T-cell (primary cell): ENCODE data around the gene GBA2. TPM values are rescaled to one million over a fixed set of nuclear protein-coding genes. Genes with fewer than 3 reads are reported as not detected.
A peak's percentile ranks its signal among the peaks of the same experiment; 100 is the strongest.

Source experiments
- ATAC-seq, 4 experiments: fragments of 200-7000 bp in 3 of 4; fragments of 150-1000 bp in 1 of 4; cut with Tn5 transposase; replicated peaks in 1 of 4; 1 replicate in 3 of 4; 2 replicates in 1 of 4; pipeline ENCODE4 v1.10.0; 2021; ENCODE audit warnings: moderate library complexity in 3 of 4, mild to moderate bottlenecking in 2 of 4, moderate number of reproducible peaks in 1 of 4
- CTCF ChIA-PET, 2 donors: fragments of 300-600 bp; sonication (Branson Sonifier 250); formaldehyde crosslinking; loops; one replicate each; lab custom pipeline; 2022; ENCODE audit warnings: antibody characterized with exemption in 2 of 2; lab: Charles Lee
- POLR2A ChIA-PET, 2 donors: fragments of 300-600 bp; sonication (Branson Sonifier 250); formaldehyde crosslinking; loops; one replicate each; lab custom pipeline; 2022; ENCODE audit warnings: antibody characterized with exemption in 2 of 2; lab: Charles Lee
- DNase-seq, 35 experiments: peaks; one replicate each; pipeline versions ENCODE4 v3.0.0 to v3.0.0-alpha.2; 2013 to 2023
- H3K27ac ChIP-seq: one replicate; pipeline ENCODE4 v1.5.1; 2013; ENCODE audit warnings: low read length
- H3K27me3 ChIP-seq, 2 experiments: replicated peaks in 1 of 2; 1 replicate in 1 of 2; 2 replicates in 1 of 2; pipeline versions ENCODE4 v1.6.1 to v1.7.0; 2013; ENCODE audit warnings: low read length in 1 of 2, mixed read lengths in 1 of 2; ENCODE audit not compliant: control insufficient read depth in 2 of 2, insufficient read depth in 2 of 2; ENCODE audit errors: extremely low read depth in 1 of 2
- H3K36me3 ChIP-seq, 2 donors: 1 replicate in 1 of 2; 2 replicates in 1 of 2; pipeline versions ENCODE4 v1.6.1 to v1.7.0; 2013; ENCODE audit warnings: low read length in 1 of 2; ENCODE audit not compliant: control insufficient read depth in 2 of 2, insufficient read depth in 1 of 2; ENCODE audit errors: extremely low read depth in 1 of 2
- H3K4me1 ChIP-seq, 2 experiments: 1 replicate in 1 of 2; 2 replicates in 1 of 2; pipeline versions ENCODE4 v1.6.1 to v1.7.0; 2013; ENCODE audit warnings: low read length in 2 of 2, mixed read lengths in 1 of 2; ENCODE audit not compliant: insufficient read depth in 2 of 2, control insufficient read depth in 1 of 2; ENCODE audit errors: extremely low read depth in 1 of 2
- H3K4me3 ChIP-seq, 2 donors: 1 replicate in 1 of 2; 2 replicates in 1 of 2; pipeline versions ENCODE4 v1.5.1 to v1.7.0; 2013; ENCODE audit warnings: mild to moderate bottlenecking in 2 of 2, low read length in 1 of 2, moderate library complexity in 1 of 2; ENCODE audit not compliant: control insufficient read depth in 1 of 2; ENCODE audit errors: extremely low read depth in 1 of 2
- H3K9me3 ChIP-seq: 2 replicates; pipeline ENCODE4 v1.7.0; 2013
- H3K27ac Mint-ChIP-seq, 2 donors: one replicate each; pipeline ENCODE4 v1.8.0; 2020 to 2021; ENCODE audit warnings: mild to moderate bottlenecking in 2 of 2, mixed read lengths in 2 of 2
- H3K27me3 Mint-ChIP-seq, 2 donors: one replicate each; pipeline ENCODE4 v1.8.0; 2021 to 2022; ENCODE audit warnings: mixed read lengths in 2 of 2
- H3K36me3 Mint-ChIP-seq: one replicate; pipeline ENCODE4 v1.8.0; 2021; ENCODE audit warnings: mixed read lengths
- H3K4me1 Mint-ChIP-seq, 3 donors: one replicate each; pipeline ENCODE4 v1.8.0; 2020 to 2022; ENCODE audit warnings: mixed read lengths in 3 of 3, mild to moderate bottlenecking in 1 of 3
- H3K4me3 Mint-ChIP-seq, 3 donors: one replicate each; pipeline ENCODE4 v1.8.0; 2020 to 2022; ENCODE audit warnings: mild to moderate bottlenecking in 3 of 3, mixed read lengths in 3 of 3, moderate library complexity in 3 of 3
- H3K9me3 Mint-ChIP-seq, 3 donors: one replicate each; pipeline ENCODE4 v1.8.0; 2020 to 2022; ENCODE audit warnings: mixed read lengths in 3 of 3
- WGBS: methylation state at CpG from one replicate; pipeline ENCODE4 v1.1.5; 2013; ENCODE audit warnings: missing lambda C conversion rate; ENCODE audit not compliant: insufficient coverage; 5-methylcytosine and 5-hydroxymethylcytosine counted together
- total RNA-seq, 35 experiments: library from RNA in 6 of 35; stranded (reverse) in 6 of 35; fragments of 120-200 nt in 1 of 35; gene quantifications; one replicate each; pipeline versions ENCODE4 v1.2.1 to v1.2.4 and lab custom pipeline; 2013 to 2026

GBA2 gene
- total RNA-seq, 5 donors from 2014 or later (not counting 1 experiment from before 2014, with no cell fraction given) = 35.4 to 63.3 (median 60.1) TPM

- Mint-ChIP-seq H3K27ac (peak overlapping the region; percentile 78 to 91), H3K9me3 (no peaks in the 10 kb centered on the region), H3K27me3 (no peaks in the 10 kb centered on the region), H3K4me3 (peak overlapping the region in 1 of 3 donors; percentile 89), H3K4me1 (peaks cover 16 to 22% (median 21%) of the 10 kb centered on the region in 3 donors), H3K36me3 (peaks cover 10% of the 10 kb centered on the region)
- Histone ChIP-seq H3K4me1 (peaks cover 51 to 71% of the 10 kb centered on the region in 2 experiments), H3K4me3 (no peak overlapping the region), H3K9me3 (no peaks in the 10 kb centered on the region), H3K36me3 (peaks cover 0 to 17% of the 10 kb centered on the region in 2 donors), H3K27me3 (no peaks in the 10 kb centered on the region), H3K27ac (peak overlapping the region; percentile 95)
- POLR2A ChIA-PET = interaction anchor here in 1 of 2 donors (0.6 kb wide), 1 partner anchor 91 kb away, joined by 3 read pairs; no protein-coding TSS in a partner anchor
- DNase-seq (no peak), ATAC-seq (no peak)
- 91% methylated on average over 2 of the region's 2 CpGs for WGBS
- CTCF ChIA-PET = interaction anchor here (0.6 to 2.9 kb wide), 6 partner anchors 26 to 94 kb away, joined by 3 to 15 read pairs (median 6); partner anchors contain the start of genes CCDC107 (in 1 of the 2) and RMRP (in 1 of the 2)
Observed at GRCh38 chr9:35730486-35730854, 18.6 kb downstream of the GBA2 start.

- Histone ChIP-seq H3K4me3 (no peak overlapping the region), H3K27ac (peak overlapping the region; percentile 95), H3K4me1 (peaks cover 51 to 71% of the 10 kb centered on the region in 2 experiments), H3K36me3 (peaks cover 0 to 17% of the 10 kb centered on the region in 2 donors), H3K9me3 (no peaks in the 10 kb centered on the region), H3K27me3 (no peaks in the 10 kb centered on the region)
- Mint-ChIP-seq H3K27ac (peak overlapping the region; percentile 78 to 91), H3K27me3 (no peaks in the 10 kb centered on the region), H3K4me3 (peak overlapping the region in 1 of 3 donors; percentile 89), H3K9me3 (no peaks in the 10 kb centered on the region), H3K4me1 (peaks cover 16 to 19% (median 19%) of the 10 kb centered on the region in 3 donors), H3K36me3 (peaks cover 10% of the 10 kb centered on the region)
- 6% methylated on average over 6 of the region's 6 CpGs for WGBS
- ChIA-PET POLR2A (interaction anchor here in 1 of 2 donors (0.6 to 0.7 kb wide), 2 partner anchors 27 to 1981 kb away, joined by 6 to 10 read pairs; no protein-coding TSS in a partner anchor), CTCF (interaction anchor here (0.6 to 2.9 kb wide), 8 partner anchors 15 to 91 kb away, joined by 3 to 15 read pairs (median 4); partner anchors contain the start of genes CCDC107 (in 1 of the 2), RGP1 (in 1 of the 2) and RMRP (in 1 of the 2))
- no peak for ATAC-seq
- peak in 8 of 35 experiments; percentile 5 to 67 (median 24) for DNase-seq
Observed at GRCh38 chr9:35729700-35730485, 19.1 kb downstream of the GBA2 start.

DNA sequence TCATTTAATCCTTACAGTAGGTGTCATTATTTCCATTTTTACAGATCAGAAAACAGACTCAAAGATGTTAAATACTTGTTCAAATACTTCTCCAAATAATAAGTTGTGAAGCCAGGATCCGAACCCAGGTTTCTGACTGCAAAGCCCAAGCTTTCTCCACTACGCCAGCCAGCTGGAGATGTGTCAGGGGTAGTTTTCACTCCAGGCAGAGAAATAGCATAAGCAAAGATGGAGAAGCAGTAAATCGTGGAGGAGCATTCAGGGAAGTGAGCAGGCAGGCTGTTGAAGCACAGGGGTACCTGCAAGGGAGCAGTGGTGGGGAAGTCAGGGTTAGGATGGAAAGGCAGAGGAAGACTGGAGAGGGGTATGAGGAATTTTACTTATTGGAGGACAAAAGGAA lies 19.9 kb downstream of the GBA2 start:
- Mint-ChIP-seq H3K27ac (no peak overlapping the region), H3K9me3 (no peaks in the 10 kb centered on the region), H3K4me3 (no peak overlapping the region), H3K4me1 (peaks cover 16 to 18% (median 18%) of the 10 kb centered on the region in 3 donors), H3K36me3 (peaks cover 16% of the 10 kb centered on the region), H3K27me3 (no peaks in the 10 kb centered on the region)
- H3K27ac ChIP-seq = peak overlapping the region; percentile 2
- CTCF ChIA-PET = interaction anchor here (0.9 to 2.0 kb wide), 5 partner anchors 14 to 84 kb away, joined by 3 to 7 read pairs (median 4); partner anchors contain the start of genes CCDC107 (in 1 of the 2), RGP1 (in 1 of the 2) and RMRP (in 1 of the 2)
- 32% methylated on average over 2 of the region's 3 CpGs for WGBS
- peaks cover 4 to 24% of the 10 kb centered on the region in 2 donors for H3K36me3 ChIP-seq
- POLR2A ChIA-PET = no interaction called here
- DNase-seq (no peak), ATAC-seq (no peak)
- H3K9me3 ChIP-seq = no peaks in the 10 kb centered on the region
- no peak overlapping the region for H3K4me3 ChIP-seq
- peaks cover 51 to 71% of the 10 kb centered on the region in 2 experiments for H3K4me1 ChIP-seq
- no peaks in the 10 kb centered on the region for H3K27me3 ChIP-seq

DNA sequence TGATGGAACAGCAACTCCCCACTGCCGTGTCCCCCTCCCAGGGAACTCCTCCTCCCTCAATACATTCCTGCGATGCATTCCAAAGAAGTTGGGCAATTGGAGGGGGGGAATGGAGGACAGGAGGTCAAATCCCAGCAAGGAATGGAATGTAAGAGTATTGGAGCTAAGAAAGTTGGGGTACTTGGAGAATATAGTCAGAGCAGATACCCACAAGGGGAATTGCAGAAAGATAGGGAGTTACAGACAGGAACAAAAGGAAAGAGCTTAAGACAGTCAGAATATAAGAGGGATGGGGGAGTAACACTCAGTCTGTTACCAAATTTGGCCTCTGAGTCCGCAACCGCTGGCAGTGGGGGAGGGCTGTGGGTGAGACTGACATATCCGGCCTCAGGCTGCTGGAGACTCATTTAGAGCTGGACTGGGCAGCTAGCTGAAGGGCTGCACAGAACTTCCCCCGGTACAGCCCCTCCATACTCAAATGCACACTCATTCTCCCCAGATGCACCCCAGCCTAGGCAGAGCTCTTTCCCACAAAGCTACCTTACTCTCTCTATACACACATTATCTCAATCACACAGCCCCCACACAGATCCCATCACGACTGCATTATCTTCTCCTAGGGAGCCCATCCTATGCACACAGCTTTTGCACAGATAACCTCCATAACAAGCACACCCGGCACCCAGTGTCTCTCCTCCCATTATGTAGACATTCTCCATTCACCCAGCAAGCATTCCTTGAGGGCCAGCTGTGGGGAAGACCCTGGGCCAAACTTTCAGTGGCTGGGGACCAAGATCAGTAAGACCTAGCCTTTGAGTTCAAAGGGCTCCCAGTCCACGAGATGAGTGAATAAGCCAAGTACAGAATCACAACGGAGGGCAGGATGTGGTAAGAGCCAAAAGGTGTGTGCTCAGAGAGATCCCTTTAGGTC lies 20.7 kb downstream of the GBA2 start:
- Mint-ChIP-seq H3K27ac (no peak overlapping the region), H3K9me3 (no peaks in the 10 kb centered on the region), H3K4me3 (no peak overlapping the region), H3K27me3 (no peaks in the 10 kb centered on the region), H3K4me1 (peaks cover 11 to 12% (median 12%) of the 10 kb centered on the region in 3 donors), H3K36me3 (peaks cover 22% of the 10 kb centered on the region)
- ChIA-PET CTCF (interaction anchor here (0.6 to 2.5 kb wide), 15 partner anchors 13 to 159 kb away, joined by 3 to 10 read pairs (median 3); partner anchors contain the start of genes CCDC107 (in 2 of the 2), RMRP (in 2 of the 2), GBA2 (in 1 of the 2) and RGP1 (in 1 of the 2)), POLR2A (interaction anchor here in 1 of 2 donors (0.6 kb wide), 1 partner anchor 54 kb away, joined by 3 read pairs; no protein-coding TSS in a partner anchor)
- H3K27ac ChIP-seq = peak overlapping the region; percentile 33
- peak overlapping the region; percentile 15 to 52 for H3K4me3 ChIP-seq
- 0% methylated on average over 4 of the region's 10 CpGs for WGBS
- peak in 11 of 35 experiments; percentile 13 to 65 (median 22) for DNase-seq
- no peak for ATAC-seq
- peaks cover 49 to 63% of the 10 kb centered on the region in 2 experiments for H3K4me1 ChIP-seq
- no peaks in the 10 kb centered on the region for H3K27me3 ChIP-seq
- peaks cover 11 to 32% of the 10 kb centered on the region in 2 donors for H3K36me3 ChIP-seq
- H3K9me3 ChIP-seq = no peaks in the 10 kb centered on the region

GRCh38 chr9:35727676-35728040 lies 21.4 kb downstream of the GBA2 start:
- POLR2A ChIA-PET = interaction anchor here in 1 of 2 donors (0.6 kb wide), 1 partner anchor 53 kb away, joined by 3 read pairs; no protein-coding TSS in a partner anchor
- Histone ChIP-seq H3K27ac (peak overlapping the region; percentile 33), H3K36me3 (peaks cover 15 to 38% of the 10 kb centered on the region in 2 donors), H3K9me3 (no peaks in the 10 kb centered on the region), H3K4me1 (peaks cover 43 to 57% of the 10 kb centered on the region in 2 experiments), H3K27me3 (no peaks in the 10 kb centered on the region), H3K4me3 (peak overlapping the region in 1 of 2 donors; percentile 52)
- DNase-seq (no peak), ATAC-seq (no peak)
- Mint-ChIP-seq H3K36me3 (peaks cover 26% of the 10 kb centered on the region), H3K27ac (no peak overlapping the region), H3K9me3 (no peaks in the 10 kb centered on the region), H3K4me3 (no peak overlapping the region), H3K27me3 (no peaks in the 10 kb centered on the region), H3K4me1 (peaks cover 5 to 7% (median 6%) of the 10 kb centered on the region in 3 donors)
- WGBS = 48% methylated on average over 3 of the region's 5 CpGs
- CTCF ChIA-PET = interaction anchor here (0.8 to 2.5 kb wide), 8 partner anchors 21 to 69 kb away, joined by 3 to 10 read pairs (median 3); partner anchors contain the start of genes CCDC107 (in 1 of the 2), GBA2 (in 1 of the 2), RGP1 (in 1 of the 2) and RMRP (in 1 of the 2)
